ENCODE results near the gene ISYNA1.

GRCh38 chr19:18421371-18421959 is 16.5 kb downstream of the ISYNA1 start:
- TF ChIP-seq CTCF (conservative IDR thresholded peaks at IDR 0.05; ENCODE audit: low read depth in 2 of 2), result no peak
- TF ChIP-seq EZH2phosphoT487 (IDR thresholded peaks at IDR 0.05; ENCODE audit: unreplicated experiment), result no peak
- TF ChIP-seq EZH2 (IDR thresholded peaks at IDR 0.05; ENCODE audit: low read depth, unreplicated experiment), result no peak
